COLO668 (cell line): Measurements from ENCODE around the gene PRPF8.
A peak's percentile ranks its signal among the peaks of the same experiment; 100 is the strongest.
"Not testable (repeated sequence)": the region's sequence is repeated elsewhere in the genome, so short reads cannot be mapped to it uniquely, and the experiment has no call there.

Source experiments
- DNase-seq: peaks from one replicate; lab custom pipeline; 2025; ENCODE audit not compliant: unreplicated experiment; lab: John Stamatoyannopoulos, UW

Gene PRPF8

DNA sequence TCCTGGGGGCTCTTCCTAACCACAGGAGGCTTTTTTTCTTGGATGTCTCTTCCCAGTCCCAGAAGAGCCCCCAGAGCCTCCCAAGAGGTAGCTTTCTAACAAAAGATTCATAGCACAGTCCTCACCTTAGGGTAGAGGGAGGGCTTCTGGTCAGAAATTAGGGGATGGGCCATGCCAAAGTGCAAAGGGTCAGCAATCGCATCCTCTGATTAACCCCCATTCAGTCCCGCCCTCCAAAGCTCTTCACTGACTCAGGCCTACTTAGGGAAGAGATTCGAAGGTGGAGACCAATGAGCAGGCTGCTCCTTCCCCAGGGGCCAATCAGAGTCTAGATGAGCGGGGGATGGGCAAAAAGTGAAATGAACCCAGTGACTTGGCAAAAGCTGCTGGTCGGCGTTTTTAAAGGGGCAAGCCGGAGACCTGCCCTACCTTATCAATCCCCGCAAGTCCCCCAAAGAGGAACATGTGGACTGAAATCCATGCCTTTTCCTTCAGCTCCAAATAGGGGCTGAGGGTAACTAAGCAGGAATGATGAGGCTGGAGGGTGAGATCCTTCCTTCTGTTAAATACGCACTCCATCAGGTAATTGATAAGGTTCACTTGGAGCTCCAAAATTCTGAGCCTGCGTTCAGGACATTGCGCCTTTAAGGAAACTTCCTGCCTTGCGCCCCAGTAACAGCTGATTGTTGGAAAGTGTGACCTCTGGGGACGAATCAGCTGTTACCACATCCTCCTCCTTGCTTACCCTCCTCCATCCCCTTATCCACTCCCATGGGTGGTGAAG is 32.4 kb upstream of the PRPF8 start:
- peak; percentile 85 for DNase-seq

DNA sequence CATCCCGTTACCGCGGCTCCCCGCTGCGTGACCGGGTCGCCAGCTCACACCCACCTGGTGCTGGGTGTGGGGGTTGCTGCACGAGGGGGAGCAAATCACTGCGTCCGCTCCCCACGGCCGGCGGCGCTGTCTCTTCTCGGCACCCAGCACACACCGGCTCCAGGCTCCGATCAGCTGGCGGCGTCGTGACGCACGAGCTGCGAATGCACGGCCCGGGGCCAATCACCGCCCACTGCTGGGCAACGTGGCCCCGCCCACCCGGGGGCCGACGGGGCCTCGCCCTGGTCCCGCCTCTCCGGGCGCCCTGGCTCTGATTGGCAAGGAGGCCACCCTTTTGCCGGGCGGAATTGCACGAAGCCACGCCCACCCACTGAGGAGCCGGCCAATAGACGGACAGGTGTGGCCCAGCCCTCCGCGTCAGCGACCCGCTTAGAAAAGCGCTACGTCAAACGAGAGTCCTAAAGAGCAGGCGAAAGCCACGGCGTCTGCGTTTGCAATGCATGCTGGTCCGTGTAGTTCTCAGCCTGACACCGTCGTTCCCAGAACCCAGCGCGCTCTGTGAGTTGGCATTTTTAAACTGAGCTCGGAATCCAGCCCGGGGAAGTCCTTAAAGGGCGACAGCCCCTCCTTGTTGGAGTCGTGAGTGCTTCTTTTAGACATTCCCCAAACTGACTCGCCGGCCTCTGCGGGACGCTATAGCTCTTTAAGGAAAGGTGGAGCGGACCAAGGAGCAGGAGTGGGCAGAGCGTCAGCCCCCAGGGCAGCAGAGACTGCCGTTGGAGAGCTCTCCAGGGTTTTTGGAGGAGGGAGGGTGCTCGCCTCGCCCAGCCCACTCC is 31.6 kb upstream of the PRPF8 start:
- peak; percentile 98 for DNase-seq

DNA sequence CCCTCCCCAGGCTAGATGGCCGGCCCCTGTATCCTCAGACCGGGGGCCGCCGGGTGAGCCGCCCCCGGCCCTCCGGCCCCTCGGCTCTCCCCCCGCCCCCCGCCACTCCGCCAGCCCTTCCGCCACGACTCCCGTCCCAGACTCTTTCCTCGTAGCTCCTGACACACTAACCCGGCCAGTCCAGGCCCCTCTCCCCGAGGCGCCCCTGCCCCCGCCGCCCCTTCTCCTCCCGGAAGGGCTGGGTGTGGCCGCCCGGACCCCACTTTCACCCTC is 31.1 kb upstream of the PRPF8 start:
- DNase-seq: no peak

DNA sequence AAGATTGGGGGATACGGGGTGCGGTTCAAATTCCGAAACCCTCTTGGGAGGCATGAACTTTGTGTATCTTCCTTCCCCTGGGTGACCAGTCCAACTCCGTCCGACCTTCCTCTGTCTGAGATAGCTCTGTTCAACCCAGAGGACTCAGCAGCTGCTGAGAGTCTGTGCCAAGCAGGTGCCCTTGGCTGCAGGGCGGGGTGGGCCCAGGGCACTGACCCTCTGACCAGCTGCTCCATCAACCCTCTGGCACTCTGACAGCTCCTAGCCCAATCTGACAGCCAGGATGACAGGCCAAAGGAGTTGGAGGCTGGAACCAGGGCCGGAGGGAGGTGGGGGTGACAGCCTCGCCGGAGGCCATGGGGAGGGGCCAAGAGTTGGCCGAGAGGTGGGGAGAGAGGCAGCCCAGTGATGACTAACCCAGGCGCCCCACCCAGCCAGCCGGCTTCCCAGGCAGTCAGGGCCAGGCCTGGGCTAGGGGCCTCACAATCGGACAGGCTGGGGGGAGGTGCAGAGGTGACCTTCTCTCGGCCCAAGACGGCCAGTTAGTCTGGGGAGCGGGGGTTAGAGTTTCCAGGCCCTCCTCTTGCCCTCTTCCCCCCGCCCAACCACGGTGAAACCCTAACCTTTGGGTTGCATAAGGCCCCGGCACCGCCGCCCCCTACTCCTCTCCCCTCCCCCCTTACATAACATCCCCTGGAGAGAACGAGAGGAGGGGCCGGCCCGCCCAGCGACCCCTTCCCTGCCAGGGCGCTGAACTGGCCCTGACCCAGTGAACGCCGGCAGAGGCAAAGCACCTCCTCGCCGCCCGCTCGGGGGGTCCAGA is 30.5 kb upstream of the PRPF8 start:
- DNase-seq: peak; percentile 30

- peak; percentile 35 for DNase-seq
Measured at GRCh38 chr17:1714427-1714979, 29.8 kb upstream of the PRPF8 start.

GRCh38 chr17:1713878-1714426 is 29.3 kb upstream of the PRPF8 start:
- peak; percentile 46 for DNase-seq

GRCh38 chr17:1713160-1713877 is 28.7 kb upstream of the PRPF8 start:
- no peak for DNase-seq

DNA sequence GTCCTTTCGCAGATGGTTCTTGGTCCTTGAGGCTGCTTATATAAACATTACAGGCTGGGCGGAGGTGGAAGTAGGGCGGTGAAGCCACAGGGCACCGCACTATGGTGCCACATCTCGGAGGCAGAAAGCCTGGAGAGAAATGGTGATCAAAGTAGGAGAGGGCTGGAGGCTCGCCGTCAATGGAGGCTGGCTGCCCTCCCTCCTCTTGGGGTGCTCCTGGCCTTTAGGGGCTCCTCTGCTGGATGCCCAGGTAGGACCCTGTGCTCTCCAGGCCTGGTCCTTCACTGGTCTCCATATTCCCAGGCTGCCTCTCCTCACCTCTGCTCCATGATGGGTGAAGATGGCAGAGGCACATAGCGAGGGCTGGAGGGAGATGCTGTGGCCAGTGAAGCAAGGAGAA is 27.6 kb upstream of the PRPF8 start:
- DNase-seq: no peak

- no peak for DNase-seq
Measured at GRCh38 chr17:1711804-1712203, 27.1 kb upstream of the PRPF8 start.

GRCh38 chr17:1710807-1711553 is 26.3 kb upstream of the PRPF8 start:
- no peak for DNase-seq

GRCh38 chr17:1709971-1710806 is 25.5 kb upstream of the PRPF8 start, which contains the start of gene TLCD2:
Gene TLCD2, minus strand, starts transcription at chr17:1710377. Its CDS starts 135 bp downstream, at chr17:1710242.
- peak; percentile 18 for DNase-seq

GRCh38 chr17:1709403-1709951 is 24.8 kb upstream of the PRPF8 start:
- no peak for DNase-seq

- not testable (repeated sequence) for DNase-seq
Measured at GRCh38 chr17:1708791-1709346, 24.2 kb upstream of the PRPF8 start.

DNA sequence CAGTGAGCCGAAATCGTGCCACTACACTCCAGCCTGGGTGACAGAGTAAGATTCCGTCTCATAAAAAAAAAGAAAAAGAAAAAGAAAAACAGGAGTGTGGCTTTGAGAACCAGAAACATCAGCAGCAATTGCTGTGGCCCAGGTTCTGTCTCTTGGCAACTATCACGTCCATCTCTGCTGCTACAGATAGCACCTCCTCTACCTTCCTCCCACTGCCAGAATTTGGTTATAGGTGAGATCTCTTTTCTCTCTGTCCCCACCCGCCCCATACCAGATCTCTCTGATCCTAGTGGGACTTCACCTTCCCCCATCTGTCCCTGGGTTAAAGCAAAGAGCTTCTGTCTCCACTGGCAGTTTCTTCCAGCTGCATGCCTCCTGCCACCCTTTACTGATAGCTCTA is 22.4 kb upstream of the PRPF8 start:
- no peak for DNase-seq

GRCh38 chr17:1705004-1705403 is 20.3 kb upstream of the PRPF8 start:
- DNase-seq: no peak

- no peak for DNase-seq
Measured at GRCh38 chr17:1703063-1703462, 18.4 kb upstream of the PRPF8 start.

- not testable (repeated sequence) for DNase-seq
Measured at GRCh38 chr17:1699891-1700290, 15.2 kb upstream of the PRPF8 start.

DNA sequence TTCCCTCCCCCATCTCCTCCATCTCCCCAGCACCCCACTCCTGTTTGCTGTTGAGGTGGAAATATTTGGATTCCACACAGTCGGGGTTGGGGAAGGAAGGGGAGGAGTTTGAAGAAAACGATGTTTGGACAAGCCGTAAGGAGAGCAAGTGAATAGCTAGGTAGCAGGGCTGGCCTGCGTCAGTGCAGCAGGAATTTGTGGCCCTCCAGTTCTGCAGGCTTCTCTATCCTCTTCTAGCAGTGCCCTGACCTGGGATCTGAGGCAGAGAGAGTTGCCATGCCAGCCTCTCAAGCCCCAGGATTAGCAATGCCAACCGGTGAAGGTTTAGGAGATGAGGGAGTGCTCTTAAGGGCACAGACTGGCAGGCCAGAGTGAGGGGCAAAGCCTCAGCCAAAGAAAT is 13.0 kb upstream of the PRPF8 start:
- no peak for DNase-seq
